T-helper 1 cell treated with Interleukin-12 subunit alpha and Interleukin-12 subunit beta and Interleukin-4 antibody, amounts not matched to agents 30 μg/mL and 1 μg/mL, for 36 hours (primary cell): ENCODE data around the gene NT5DC3.

ENCODE experiments used
- H3K27ac Mint-ChIP-seq: one replicate; pipeline ENCODE4 v1.8.0; 2021; ENCODE audit warnings: mild to moderate bottlenecking, mixed read lengths
- H3K27me3 Mint-ChIP-seq: one replicate; pipeline ENCODE4 v1.8.0; 2021; ENCODE audit warnings: low read depth, mixed read lengths
- H3K36me3 Mint-ChIP-seq: one replicate; pipeline ENCODE4 v1.8.0; 2021; ENCODE audit warnings: low read depth, mixed read lengths
- H3K4me1 Mint-ChIP-seq: one replicate; pipeline ENCODE4 v1.8.0; 2021; ENCODE audit warnings: low read depth, mixed read lengths
- H3K4me3 Mint-ChIP-seq: one replicate; pipeline ENCODE4 v1.8.0; 2021; ENCODE audit warnings: mild to moderate bottlenecking, moderate library complexity, mixed read lengths
- H3K9me3 Mint-ChIP-seq: one replicate; pipeline ENCODE4 v1.8.0; 2021; ENCODE audit warnings: mixed read lengths

The NT5DC3 gene

DNA sequence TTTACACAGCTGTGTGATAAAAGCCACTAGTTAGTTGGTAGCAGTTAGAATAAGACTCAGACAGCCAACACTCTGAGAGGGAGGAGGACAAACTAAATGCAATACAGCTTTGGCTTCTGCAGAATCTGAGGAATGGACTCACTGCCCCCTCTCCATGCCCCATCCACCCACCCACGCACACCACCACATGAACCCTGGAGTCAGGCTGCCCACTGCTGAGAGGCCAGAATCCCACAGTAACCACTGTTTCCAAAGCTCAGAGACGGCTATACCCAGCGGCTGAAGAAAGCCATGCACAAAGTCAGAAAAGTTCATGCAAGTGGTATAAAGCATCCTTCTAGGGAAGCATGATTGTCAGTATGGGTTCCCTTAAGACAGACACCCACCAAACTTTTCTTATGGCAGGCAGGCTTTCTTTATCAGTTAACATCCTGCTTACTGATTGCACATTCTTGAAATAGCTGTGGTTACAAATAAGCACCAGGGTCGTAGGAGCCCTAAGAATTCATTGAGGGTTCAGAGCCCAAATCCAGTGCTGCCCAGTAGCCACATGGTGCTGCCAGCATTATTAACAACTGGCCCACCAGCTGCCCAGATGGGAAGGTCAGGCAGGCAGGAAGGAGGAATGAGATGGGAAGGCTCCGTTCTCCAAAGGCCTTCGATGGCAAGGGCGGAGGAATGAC is 61.5 kb downstream of the NT5DC3 start:
- no peaks in the 10 kb centered on the region for H3K27me3 Mint-ChIP-seq

DNA sequence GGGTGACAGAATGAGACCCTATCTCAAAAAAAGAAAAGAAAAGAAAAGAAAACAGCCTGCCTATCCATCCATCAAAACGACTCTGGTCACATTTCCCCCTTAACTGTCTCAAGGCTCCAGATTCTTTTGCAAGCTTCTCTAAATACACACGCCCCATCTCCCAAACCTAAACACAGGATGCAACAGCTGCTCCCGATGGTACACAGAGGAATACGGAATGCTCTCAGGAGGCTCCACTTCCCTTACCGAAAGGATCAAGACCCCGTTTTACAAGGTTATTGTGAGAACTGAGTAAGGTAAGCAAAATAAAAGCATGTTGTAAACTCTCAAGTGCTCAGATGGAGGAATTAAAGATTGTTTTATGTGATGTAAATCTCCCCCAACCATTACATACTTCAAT is 62.3 kb downstream of the NT5DC3 start:
- Mint-ChIP-seq H3K4me1 (no peaks in the 10 kb centered on the region), H3K27me3 (no peaks in the 10 kb centered on the region), H3K9me3 (no peaks in the 10 kb centered on the region), H3K36me3 (peaks cover 2% of the 10 kb centered on the region), H3K4me3 (no peak overlapping the region), H3K27ac (no peak overlapping the region)

More for the DNA sequence above, 61.5 kb downstream of the NT5DC3 start:
- H3K4me1 Mint-ChIP-seq: no peaks in the 10 kb centered on the region
- H3K4me3 Mint-ChIP-seq: no peak overlapping the region
- no peaks in the 10 kb centered on the region for H3K9me3 Mint-ChIP-seq
- no peak overlapping the region for H3K27ac Mint-ChIP-seq
- peaks cover 2% of the 10 kb centered on the region for H3K36me3 Mint-ChIP-seq

GRCh38 chr12:103774977-103775560 is 66.0 kb downstream of the NT5DC3 start:
- peaks cover 2% of the 10 kb centered on the region for H3K36me3 Mint-ChIP-seq
- no peaks in the 10 kb centered on the region for H3K4me1 Mint-ChIP-seq
- H3K27me3 Mint-ChIP-seq: no peaks in the 10 kb centered on the region
- no peaks in the 10 kb centered on the region for H3K9me3 Mint-ChIP-seq
- no peak overlapping the region for H3K4me3 Mint-ChIP-seq
- H3K27ac Mint-ChIP-seq: no peak overlapping the region

DNA sequence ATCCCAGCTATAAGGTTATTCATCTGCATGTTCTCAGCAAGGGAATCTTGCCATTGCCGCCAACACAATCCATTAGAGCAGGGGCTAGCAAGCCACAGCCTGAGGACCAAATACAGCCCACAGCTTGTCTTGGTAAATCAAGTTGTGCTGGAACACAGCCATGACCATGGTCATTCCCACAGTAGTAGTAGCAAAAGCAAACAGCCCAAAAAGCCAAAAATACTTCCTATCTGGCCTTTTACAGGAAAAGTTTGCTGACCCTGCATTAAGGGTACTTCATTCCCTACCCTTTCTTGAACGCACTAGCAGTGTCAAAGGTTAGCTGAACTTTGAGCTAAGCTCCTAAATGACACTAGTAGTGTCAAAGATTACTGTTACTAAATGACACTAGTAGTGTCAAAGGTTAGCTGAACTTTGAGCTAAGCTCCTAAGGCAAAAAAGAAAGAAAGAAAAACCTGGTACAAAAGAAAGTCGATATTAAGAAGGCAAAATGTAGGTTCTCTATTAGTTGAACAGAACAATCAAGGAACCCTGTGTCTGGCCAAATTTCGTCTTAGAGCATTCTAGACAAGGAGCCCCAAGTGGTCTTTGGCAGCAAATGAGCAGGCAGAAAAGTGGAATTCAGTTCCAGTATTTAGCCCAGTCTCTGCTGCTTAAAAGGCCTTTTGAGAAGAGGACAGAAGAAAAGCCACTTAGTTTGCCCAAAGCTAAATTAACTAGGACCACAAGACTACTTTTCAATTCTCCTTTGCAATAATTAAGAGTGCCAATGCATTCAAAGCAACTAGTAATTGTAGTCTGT is 67.7 kb downstream of the NT5DC3 start:
- Mint-ChIP-seq H3K9me3 (no peaks in the 10 kb centered on the region), H3K4me1 (no peaks in the 10 kb centered on the region), H3K36me3 (no peaks in the 10 kb centered on the region), H3K4me3 (no peak overlapping the region), H3K27ac (no peak overlapping the region), H3K27me3 (no peaks in the 10 kb centered on the region)

DNA sequence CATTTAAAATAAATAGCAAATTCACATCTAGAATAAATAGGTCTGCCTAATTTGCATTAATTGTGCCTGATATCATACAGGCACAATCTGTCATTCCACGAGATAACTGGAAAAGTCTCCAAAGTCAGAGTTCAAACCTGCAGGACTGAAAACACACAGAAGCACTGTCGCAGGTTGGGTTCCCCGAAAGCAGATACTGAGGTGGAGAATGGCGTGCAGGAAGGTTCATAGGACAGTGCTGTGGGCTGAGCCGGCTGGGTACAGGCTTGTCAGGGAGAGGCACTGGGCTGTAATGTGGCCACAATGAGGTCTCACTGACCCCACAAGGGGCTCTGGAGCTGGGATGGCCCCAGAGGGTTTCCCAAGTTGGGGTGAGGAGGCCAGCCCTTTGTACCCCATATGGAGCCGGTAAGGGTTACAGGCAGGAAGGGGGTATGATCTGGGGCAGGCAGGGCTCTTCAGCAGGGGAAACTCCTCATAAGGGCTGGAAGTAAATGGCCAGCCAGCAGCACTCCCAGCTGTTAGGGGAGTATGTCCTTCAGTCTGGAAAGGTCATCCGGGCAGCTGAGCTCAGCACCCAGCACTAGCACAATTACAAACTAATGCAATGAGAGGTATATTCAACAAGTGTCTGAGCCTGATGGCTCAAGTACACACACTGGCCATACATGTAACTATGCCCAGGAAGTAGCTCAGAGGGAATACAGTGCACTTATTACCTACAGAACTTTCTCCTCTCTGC is 68.5 kb downstream of the NT5DC3 start:
- Mint-ChIP-seq H3K27me3 (no peaks in the 10 kb centered on the region), H3K36me3 (no peaks in the 10 kb centered on the region), H3K4me1 (no peaks in the 10 kb centered on the region), H3K9me3 (no peaks in the 10 kb centered on the region), H3K27ac (no peak overlapping the region), H3K4me3 (no peak overlapping the region)

- no peak overlapping the region for H3K27ac Mint-ChIP-seq
- H3K27me3 Mint-ChIP-seq: no peaks in the 10 kb centered on the region
- H3K4me1 Mint-ChIP-seq: no peaks in the 10 kb centered on the region
These were observed 69.6 kb downstream of the NT5DC3 start for GRCh38 chr12:103771466-103771865.

GRCh38 chr12:103769240-103769945 is 71.6 kb downstream of the NT5DC3 start:
- no peaks in the 10 kb centered on the region for H3K9me3 Mint-ChIP-seq
- H3K27me3 Mint-ChIP-seq: no peaks in the 10 kb centered on the region
- no peak overlapping the region for H3K27ac Mint-ChIP-seq
- no peaks in the 10 kb centered on the region for H3K4me1 Mint-ChIP-seq
- no peaks in the 10 kb centered on the region for H3K36me3 Mint-ChIP-seq
- no peak overlapping the region for H3K4me3 Mint-ChIP-seq

More at GRCh38 chr12:103771466-103771865, 69.6 kb downstream of the NT5DC3 start:
- H3K36me3 Mint-ChIP-seq: no peaks in the 10 kb centered on the region
- no peak overlapping the region for H3K4me3 Mint-ChIP-seq
- H3K9me3 Mint-ChIP-seq: no peaks in the 10 kb centered on the region

DNA sequence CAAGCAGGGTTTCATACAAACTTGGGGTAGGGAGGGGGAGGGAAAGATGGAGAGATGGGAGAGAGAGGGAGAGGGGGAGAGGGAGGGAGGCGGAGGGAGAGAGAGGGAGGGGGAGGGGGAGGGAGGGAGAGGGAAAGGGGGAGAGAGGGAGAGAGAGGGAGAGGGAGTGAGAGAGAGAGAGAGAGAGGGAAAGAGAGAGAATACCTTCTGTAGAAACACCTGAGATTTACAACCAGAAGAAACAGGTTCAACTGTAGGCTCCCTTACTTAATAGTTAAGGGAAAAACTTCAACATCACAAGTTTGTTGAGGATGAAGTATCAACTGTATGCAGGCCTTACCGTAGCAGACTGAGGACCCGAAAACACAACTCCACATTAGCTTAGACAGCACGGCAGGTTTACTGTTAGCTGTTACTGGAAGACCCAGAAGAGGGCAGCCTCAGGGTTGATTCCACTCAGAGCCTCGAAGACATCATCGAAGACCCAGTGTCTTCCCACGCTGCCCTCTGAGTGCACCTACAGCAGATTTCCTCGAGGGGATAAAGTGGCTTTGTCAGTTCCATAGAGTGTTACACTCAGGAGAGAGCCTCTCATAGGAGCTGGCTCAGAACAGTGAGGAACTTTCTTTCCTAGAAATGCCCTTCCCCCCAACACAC is 72.4 kb downstream of the NT5DC3 start:
- no peaks in the 10 kb centered on the region for H3K27me3 Mint-ChIP-seq
- H3K4me1 Mint-ChIP-seq: no peaks in the 10 kb centered on the region
- H3K9me3 Mint-ChIP-seq: no peaks in the 10 kb centered on the region
- no peak overlapping the region for H3K27ac Mint-ChIP-seq
- no peaks in the 10 kb centered on the region for H3K36me3 Mint-ChIP-seq
- H3K4me3 Mint-ChIP-seq: no peak overlapping the region

DNA sequence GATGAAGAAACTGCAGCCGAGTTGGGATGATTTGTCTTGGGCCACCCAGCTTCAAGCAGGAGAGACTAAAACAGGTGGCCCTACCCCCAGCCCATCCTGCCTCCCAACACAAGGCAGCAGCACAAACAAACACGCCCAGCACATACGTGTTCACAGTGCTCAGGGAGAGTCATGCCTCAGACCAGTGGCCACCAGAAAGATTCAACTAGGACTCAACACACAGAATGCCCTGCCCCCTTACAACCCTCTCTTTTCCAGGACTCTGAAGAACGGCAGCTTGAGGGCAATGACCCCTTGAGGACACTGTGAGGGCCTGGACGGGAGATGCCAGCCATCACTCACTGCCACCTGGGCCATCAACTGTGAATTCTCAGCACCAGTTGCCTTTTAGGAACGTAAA is 75.0 kb downstream of the NT5DC3 start:
- H3K4me1 Mint-ChIP-seq: no peaks in the 10 kb centered on the region
- H3K36me3 Mint-ChIP-seq: no peaks in the 10 kb centered on the region

GRCh38 chr12:103765322-103765721 is 75.7 kb downstream of the NT5DC3 start:
- Mint-ChIP-seq H3K27me3 (no peaks in the 10 kb centered on the region), H3K27ac (no peak overlapping the region), H3K36me3 (no peaks in the 10 kb centered on the region), H3K4me1 (no peaks in the 10 kb centered on the region), H3K4me3 (no peak overlapping the region), H3K9me3 (no peaks in the 10 kb centered on the region)

More for the DNA sequence above, 75.0 kb downstream of the NT5DC3 start:
- H3K4me3 Mint-ChIP-seq: no peak overlapping the region
- no peaks in the 10 kb centered on the region for H3K27me3 Mint-ChIP-seq
- H3K27ac Mint-ChIP-seq: no peak overlapping the region
- no peaks in the 10 kb centered on the region for H3K9me3 Mint-ChIP-seq

- Mint-ChIP-seq H3K27me3 (no peaks in the 10 kb centered on the region), H3K9me3 (no peaks in the 10 kb centered on the region), H3K36me3 (no peaks in the 10 kb centered on the region), H3K4me1 (no peaks in the 10 kb centered on the region), H3K4me3 (no peak overlapping the region), H3K27ac (no peak overlapping the region)
These were observed 78.6 kb downstream of the NT5DC3 start for GRCh38 chr12:103762473-103762872.

DNA sequence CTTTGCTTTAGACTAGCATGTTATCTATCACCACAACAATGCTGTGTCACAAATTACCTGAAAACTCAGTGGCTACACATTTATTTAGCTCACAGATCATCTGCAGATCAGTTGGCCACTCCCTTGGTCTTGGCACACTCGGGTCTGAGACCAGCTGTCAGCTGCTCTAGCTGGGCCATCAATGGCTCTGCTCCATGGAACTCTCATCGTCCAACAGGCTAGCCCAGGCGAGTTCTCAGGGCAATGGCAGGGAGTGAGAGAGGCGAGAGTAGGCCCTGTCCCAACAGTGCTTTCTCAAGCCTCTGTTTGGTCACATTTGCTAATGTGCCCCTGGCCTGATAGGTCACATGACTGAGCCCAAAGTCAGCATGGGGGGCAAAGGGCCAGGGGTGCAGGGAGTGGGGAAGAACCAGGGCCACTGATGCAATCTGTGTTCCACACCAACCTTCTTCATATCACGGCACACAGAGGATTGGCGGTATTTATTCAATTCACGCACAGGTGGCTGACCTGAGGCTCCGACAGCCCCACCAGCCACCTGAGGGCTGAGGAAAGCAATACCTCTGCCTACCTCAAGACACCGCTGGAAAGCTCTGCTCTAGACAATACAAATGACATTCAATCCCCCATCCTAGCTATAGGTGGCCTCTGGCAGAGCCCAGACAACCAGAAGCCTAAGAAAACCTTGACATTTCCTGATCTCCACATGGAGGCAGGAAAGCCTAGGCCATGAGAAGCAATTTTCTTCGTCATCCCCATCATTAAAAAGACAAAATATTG is 82.5 kb downstream of the NT5DC3 start:
- no peaks in the 10 kb centered on the region for H3K9me3 Mint-ChIP-seq
- no peaks in the 10 kb centered on the region for H3K36me3 Mint-ChIP-seq

GRCh38 chr12:103757248-103757647 is 83.8 kb downstream of the NT5DC3 start:
- Mint-ChIP-seq H3K36me3 (no peaks in the 10 kb centered on the region), H3K4me3 (no peak overlapping the region), H3K27ac (no peak overlapping the region), H3K4me1 (no peaks in the 10 kb centered on the region), H3K27me3 (peaks cover 4% of the 10 kb centered on the region), H3K9me3 (no peaks in the 10 kb centered on the region)

More for the DNA sequence above, 82.5 kb downstream of the NT5DC3 start:
- no peak overlapping the region for H3K4me3 Mint-ChIP-seq
- no peaks in the 10 kb centered on the region for H3K27me3 Mint-ChIP-seq
- H3K27ac Mint-ChIP-seq: no peak overlapping the region
- H3K4me1 Mint-ChIP-seq: no peaks in the 10 kb centered on the region
